BE2C (cell line): ENCODE measurements around the gene SLC46A1.
"Not testable (repeated sequence)": the region's sequence is repeated elsewhere in the genome, so short reads cannot be mapped to it uniquely, and the experiment has no call there.

Experiments
- DNase-seq: peaks from one replicate; pipeline ENCODE4 v3.0.0-alpha.2; 2020
- H3K27me3 ChIP-seq: fragments of 250-450 bp; sonication (Bioruptor Pico); 2 replicates; pipeline ENCODE4 v1.5.1; 2020; ENCODE audit warnings: mild to moderate bottlenecking
- H3K36me3 ChIP-seq: fragments of 250-450 bp; sonication (Bioruptor Pico); 2 replicates; pipeline ENCODE4 v1.5.1; 2020; ENCODE audit warnings: mild to moderate bottlenecking
- H3K4me1 ChIP-seq: fragments of 250-450 bp; sonication (Bioruptor Pico); 2 replicates; pipeline ENCODE4 v1.5.1; 2020
- H3K4me3 ChIP-seq: 2 replicates; pipeline ENCODE4 v1.5.1; 2011; ENCODE audit warnings: low read depth, low read length
- H3K9me3 ChIP-seq: fragments of 250-450 bp; sonication (Bioruptor Pico); 2 replicates; pipeline ENCODE4 v1.5.1; 2020
- CTCF ChIP-seq: IDR thresholded peaks from 2 replicates; pipeline ENCODE4 v1.5.1; 2012; ENCODE audit warnings: mild to moderate bottlenecking, low read depth, low read length

The SLC46A1 gene

GRCh38 chr17:28433721-28434120 is 27.7 kb upstream of the SLC46A1 start:
- Histone ChIP-seq H3K27me3 (0 out of 2 replicates have a peak, but pooled peaks cover 4% of the 10 kb centered on the region), H3K36me3 (no peaks in the 10 kb centered on the region), H3K9me3 (no peaks in the 10 kb centered on the region), H3K4me1 (no peaks in the 10 kb centered on the region), H3K4me3 (no peak overlapping the region)
- DNase-seq: no peak
- TF ChIP-seq CTCF: no peak

DNA sequence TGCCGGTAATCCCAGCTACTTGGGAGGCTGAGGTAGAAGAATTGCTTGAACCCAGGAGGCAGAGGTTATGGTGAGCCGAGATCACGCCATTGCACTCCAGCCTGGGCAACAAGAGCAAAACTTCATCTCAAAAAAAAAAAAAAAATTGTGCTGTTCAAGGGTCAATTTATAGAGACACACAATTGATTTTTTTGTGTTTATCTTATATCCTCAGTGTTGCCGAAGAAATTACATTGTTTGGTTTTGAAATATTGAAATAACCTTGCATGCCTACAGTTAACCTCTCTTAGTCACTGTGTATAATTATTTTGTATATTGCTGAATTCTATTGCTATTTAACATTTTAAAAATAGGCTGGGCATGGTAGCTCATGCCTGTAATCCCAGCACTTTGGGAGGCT is 22.0 kb upstream of the SLC46A1 start:
- not testable (repeated sequence) for H3K36me3 ChIP-seq, H3K27me3 ChIP-seq, H3K9me3 ChIP-seq, H3K4me1 ChIP-seq, DNase-seq, H3K4me3 ChIP-seq

GRCh38 chr17:28427371-28427770 is 21.4 kb upstream of the SLC46A1 start:
- no peak for DNase-seq
- H3K4me1 ChIP-seq: no peaks in the 10 kb centered on the region
- TF ChIP-seq CTCF: no peak
- 0 out of 2 replicates have a peak, but pooled peaks cover 4% of the 10 kb centered on the region for H3K27me3 ChIP-seq
- no peaks in the 10 kb centered on the region for H3K36me3 ChIP-seq
- no peak overlapping the region for H3K4me3 ChIP-seq
- no peaks in the 10 kb centered on the region for H3K9me3 ChIP-seq

- Histone ChIP-seq H3K9me3 (no peaks in the 10 kb centered on the region), H3K4me3 (no peak overlapping the region), H3K4me1 (no peaks in the 10 kb centered on the region), H3K36me3 (no peaks in the 10 kb centered on the region), H3K27me3 (no peaks in the 10 kb centered on the region)
- peak; percentile 42 for TF ChIP-seq CTCF
- peak; percentile 27 for DNase-seq
Observed at GRCh38 chr17:28426081-28426519, 20.1 kb upstream of the SLC46A1 start.

DNA sequence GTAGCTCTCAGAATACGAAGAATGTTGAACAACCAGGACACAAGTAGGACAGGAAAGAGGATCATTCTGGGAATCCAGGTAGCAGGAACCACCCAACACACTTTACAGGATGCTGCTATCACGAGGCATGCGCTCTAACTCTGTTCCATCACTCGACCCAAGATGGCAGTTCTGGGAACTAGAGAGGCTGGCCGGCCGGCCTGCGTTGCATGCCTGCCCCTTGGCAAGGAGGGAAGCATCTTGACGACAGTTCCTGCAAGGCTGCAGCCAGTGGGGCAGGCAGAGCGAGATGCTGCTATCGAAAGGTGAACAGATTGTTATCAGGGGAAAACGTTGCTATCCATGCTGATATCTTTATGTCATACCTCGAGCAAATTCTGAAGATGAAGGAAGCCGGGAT is 19.2 kb upstream of the SLC46A1 start:
- DNase-seq: no peak
- Histone ChIP-seq H3K9me3 (no peaks in the 10 kb centered on the region), H3K27me3 (no peaks in the 10 kb centered on the region), H3K4me1 (no peaks in the 10 kb centered on the region), H3K4me3 (no peak overlapping the region), H3K36me3 (no peaks in the 10 kb centered on the region)
- TF ChIP-seq CTCF: no peak

DNA sequence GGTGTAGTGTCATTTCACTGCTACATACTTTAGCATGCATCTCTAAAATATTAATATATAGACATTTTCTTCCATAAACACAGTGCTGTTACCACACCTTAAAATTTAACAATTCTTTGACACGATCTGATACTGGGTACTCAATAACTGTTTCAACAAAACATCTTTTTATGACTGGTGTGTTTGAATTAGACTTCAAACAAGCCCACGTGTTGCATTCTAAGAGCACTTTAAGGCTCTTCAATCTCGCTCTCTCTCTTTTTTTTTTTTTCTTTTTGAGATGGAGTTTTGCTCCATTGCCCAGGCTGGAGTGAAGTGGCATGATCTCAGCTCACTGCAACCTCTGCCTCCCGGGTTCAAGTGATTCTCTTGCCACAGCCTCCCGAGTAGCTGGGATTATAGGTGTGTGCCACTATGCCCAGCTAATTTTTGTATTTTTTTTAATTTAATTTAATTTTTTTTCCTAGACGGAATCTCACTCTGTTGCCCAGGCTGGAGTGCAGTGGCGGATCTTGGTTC is 15.8 kb upstream of the SLC46A1 start:
- no peaks in the 10 kb centered on the region for H3K27me3 ChIP-seq
- no peaks in the 10 kb centered on the region for H3K4me1 ChIP-seq
- DNase-seq: no peak
- no peaks in the 10 kb centered on the region for H3K9me3 ChIP-seq
- no peak for TF ChIP-seq CTCF
- H3K36me3 ChIP-seq: no peaks in the 10 kb centered on the region
- no peak overlapping the region for H3K4me3 ChIP-seq
